ENCODE results near the gene BPIFA3.

BPIFA3 gene

GRCh38 chr20:33267701-33268100 is 50.5 kb downstream of the BPIFA3 start:
- DNase-seq: no peak

GRCh38 chr20:33272155-33272873 is 55.2 kb downstream of the BPIFA3 start:
- no peak for DNase-seq

GRCh38 chr20:33273117-33273851 is 56.1 kb downstream of the BPIFA3 start:
- DNase-seq: no peak

- DNase-seq: no peak
Measured at GRCh38 chr20:33275215-33275614, 58.1 kb downstream of the BPIFA3 start.

GRCh38 chr20:33275871-33276270 is 58.7 kb downstream of the BPIFA3 start:
- no peak for DNase-seq

GRCh38 chr20:33276303-33277113 is 59.4 kb downstream of the BPIFA3 start:
- DNase-seq: no peak
